Fibroblast of upper back skin (primary cell): Measurements from ENCODE around the gene MEGF6.
"Not testable (repeated sequence)": the region's sequence is repeated elsewhere in the genome, so short reads cannot be mapped to it uniquely, and the experiment has no call there.

Experiments used
- DNase-seq: peaks from one replicate; pipeline ENCODE4 v3.0.0-alpha.2; 2013

The MEGF6 gene

DNA sequence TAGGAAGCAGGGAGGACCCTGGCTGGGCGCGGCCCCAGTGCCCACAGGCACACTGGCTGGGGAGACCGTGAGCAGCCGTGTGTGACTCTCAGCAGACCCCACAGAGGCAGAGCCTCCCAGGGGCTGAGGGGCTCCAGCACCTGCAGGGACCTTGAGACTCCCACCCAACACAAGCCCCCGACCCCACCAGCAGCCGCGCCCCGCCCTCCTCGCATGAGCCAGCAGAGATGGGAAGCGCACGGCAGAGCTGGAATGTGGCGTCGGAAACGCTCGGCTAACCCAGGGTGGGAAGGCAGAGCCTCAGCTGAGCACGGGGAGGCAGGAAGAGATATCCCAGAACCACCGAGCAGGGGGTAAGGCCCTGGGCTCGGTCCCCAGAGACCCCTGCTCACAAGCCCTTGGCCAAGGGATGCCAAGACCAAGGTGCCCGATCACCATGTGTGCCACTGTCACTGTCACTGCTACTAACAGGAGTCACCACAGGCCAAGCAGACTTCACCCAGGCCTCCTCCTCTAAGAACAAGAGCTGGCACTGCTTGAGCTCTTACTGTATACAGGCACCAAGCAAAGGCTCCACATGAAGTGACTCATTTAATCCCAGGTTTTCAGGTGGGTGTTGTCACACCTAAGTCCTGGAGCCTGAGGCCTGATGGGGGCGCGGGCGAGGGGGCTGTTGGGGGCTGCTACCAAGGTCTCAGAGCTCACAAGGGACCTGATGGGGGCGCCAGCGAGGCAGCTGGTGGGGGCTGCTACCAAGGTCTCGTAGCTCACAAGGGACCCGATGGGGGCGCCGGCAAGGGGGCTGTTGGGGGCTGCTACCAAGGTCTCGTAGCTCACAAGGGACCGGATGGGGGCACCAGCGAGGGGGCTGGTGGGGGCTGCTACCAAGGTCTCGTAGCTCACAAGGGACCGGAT, 20.1 kb downstream of the MEGF6 start:
- DNase-seq: no peak

DNA sequence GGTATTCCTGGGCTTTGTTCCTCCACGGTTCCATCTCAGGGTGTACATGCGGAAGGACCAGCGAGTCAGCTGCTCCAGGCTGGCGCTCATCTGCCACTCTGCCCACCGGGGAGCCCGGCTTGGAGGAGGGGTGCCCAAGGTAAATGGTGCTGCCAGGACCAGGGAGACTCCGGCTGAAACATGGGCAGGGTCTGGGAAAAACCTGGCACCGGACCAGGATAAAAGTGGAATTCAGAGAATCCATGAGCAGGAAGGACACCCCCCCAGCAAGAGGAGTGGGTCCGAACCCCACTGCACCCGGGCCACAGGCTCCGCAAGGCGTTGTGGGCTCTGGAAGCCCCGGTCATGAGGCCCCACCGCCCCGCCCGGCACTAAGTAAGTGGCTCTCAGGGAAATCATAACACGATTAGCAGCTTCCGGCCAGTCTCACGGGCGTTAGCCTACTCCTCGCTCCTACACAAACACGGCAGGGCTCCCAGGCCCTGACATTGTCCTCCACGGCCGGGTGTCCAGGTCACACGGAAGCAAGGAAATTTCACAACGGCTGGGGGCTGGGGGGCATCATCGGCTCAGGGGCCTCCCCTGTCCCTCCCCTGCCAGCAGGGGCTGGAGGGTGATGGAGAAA, 21.1 kb downstream of the MEGF6 start:
- no peak for DNase-seq

DNA sequence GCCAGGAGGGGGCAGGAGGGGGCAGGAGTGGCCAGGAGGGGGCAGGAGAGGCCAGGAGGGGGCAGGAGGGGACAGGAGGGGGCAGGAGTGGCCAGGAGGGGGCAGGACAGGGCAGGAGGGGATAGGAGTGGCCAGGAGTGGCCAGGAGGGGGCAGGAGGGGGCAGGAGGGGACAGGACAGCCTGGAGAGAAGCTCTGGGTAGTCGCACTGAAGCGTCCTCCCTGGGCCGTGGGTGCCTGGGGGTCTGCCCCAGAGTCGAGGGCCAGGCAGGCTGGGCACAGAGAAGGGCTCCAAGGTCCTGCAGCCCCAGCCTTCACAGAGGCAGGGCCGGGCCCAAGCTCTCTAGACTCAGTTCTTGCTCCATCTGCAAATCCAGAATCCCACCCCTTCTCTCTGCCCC, 22.9 kb downstream of the MEGF6 start:
- no peak for DNase-seq

DNA sequence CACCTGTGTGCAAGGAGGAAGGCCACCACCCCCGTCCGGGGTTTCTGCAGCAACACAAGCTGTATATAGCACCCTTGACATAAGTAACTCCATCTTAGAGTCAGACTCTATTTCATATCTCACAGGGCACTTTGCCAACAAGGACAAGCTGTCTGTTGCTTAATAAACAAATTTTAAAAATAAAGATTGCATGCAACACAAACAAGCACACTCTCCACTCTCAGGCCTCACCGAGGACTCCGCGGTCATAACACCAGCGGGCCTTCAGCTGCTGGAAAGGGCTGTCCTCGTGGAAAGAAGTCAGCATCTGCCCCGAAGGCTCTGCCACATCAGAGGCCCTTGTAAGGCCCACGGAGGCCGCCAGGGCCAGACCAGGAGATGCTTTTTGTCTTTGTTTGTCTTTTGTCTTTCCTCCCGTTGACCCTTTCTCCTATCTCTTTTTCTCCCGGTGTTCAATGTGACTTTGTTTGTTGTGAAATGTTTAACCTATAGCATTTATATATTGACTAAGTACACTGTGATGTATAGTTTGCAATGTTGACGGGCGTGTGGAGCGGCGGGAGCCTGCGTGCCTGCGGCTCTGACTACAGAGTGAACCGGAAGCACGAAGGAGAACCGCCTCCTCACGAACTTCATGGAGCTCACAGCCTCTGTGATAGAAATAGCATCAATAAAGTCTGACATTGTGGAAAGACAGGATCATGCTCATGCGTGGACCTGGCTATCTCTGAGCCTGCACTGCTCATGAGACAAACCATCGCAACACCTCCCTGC, 24.1 kb downstream of the MEGF6 start:
- peak; percentile 2 for DNase-seq

DNA sequence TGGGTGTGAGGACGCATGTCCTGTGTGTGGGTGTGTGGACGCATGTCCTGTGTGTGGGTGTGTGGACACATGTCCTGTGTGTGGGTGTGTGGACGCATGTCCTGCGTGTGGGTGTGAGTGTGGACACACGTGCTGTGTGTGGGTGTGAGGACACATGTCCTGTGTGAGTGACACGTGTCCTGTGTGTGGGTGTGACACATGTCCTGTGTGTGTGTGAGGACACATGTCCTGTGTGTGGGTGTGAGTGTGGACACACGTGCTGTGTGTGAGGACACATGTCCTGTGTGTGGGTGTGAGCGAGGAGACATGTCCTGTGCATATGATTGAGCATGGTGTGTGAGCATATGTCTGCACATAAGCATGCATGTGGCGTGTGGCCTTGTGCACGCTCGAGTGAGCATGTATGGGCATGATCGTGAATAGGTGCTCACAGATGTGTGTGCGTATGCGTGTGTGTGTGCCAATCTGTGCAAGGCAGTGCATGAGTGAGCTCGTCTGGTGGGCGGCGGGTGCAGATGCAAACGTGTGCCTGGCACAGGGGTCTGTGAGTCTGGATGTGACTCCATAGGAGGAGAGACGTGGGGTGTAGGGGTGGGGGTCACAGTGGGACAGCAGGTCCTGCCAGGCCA, 25.3 kb downstream of the MEGF6 start:
- DNase-seq: no peak

DNA sequence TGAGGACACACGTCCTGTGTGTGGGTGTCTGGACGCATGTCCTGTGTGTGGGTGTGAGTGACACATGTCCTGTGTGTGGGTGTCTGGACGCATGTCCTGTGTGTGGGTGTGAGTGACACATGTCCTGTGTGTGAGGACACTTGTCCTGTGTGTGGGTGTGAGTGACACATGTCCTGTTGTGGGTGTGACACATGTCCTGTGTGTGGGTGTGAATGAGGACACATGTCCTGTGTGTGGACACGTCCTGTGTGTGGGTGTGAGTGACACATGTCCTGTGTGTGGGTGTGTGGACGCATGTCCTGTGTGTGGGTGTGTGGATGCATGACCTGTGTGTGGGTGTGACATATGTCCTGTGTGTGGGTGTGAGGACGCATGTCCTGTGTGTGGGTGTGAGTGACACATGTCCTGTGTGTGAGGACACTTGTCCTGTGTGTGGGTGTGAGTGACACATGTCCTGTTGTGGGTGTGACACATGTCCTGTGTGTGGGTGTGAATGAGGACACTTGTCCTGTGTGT, 25.9 kb downstream of the MEGF6 start:
- not testable (repeated sequence) for DNase-seq

DNA sequence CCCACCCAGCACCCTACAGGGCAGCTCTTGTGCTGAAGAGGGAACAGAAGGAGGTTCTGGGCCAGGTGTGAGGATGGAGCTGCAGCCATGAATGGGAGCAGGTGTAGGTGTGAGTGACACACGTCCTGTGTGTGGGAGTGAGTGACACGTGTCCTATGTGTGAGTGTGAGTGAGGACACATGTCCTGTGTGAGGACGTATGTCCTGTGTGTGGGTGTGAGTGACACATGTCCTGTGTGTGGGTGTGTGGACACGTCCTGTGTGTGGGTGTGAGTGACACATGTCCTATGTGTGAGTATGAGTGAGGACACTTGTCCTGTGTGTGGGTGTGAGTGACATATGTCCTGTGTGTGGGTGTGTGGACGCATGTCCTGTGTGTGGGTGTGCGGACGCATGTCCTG, 26.4 kb downstream of the MEGF6 start:
- DNase-seq: no peak

DNA sequence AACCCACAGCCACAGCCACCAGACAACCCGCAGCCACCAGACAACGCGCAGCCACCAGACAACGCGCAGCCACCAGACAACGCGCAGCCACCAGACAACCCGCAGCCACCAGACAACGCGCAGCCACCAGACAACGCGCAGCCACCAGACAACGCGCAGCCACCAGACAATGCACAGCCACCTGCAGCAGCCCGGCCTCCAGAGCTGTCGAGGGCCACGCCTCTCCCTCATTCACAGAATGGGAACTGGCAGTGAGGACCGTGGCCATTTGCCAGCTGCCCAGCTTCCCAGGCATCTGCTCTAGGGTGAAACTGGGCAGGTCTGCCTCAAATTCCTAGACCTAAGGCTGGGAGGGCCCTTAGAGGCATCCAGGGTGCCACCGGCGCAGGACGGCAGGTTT, 27.6 kb downstream of the MEGF6 start:
- DNase-seq: not testable (repeated sequence)

DNA sequence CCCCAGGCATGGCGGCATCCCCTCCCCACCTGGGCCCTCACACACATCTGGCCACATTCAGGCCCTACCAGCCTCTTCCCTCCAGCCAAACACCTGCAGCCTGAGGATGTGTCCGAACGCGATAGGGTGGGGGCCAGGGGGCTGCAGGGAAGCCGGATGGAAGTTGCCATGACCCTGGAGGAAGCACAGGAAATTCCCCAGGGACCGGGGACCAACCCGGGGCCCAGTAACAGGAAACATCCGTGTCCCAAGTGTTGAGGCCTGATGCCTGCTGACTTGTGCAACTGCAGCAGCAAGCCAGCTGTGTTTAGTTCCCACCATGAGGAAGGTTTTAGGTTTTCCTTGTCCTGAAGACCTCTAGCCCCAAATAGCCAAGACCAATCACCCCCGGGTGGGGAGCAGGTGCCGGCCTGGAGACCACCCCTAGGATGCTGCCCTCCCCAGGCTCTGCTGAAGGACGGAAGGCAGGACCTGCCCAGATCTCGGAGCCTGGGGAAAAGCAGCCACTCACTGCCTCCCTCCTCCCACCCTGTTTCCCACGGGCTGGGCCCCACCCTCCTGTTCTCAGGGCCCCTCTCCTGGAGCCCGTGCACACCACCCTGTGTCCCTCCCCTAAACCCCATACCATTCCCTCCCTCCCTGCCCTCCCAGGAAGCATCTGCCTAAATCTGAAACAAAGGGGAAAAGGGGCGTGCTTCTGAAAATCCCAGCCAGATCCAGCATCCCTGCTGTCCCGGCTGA, 29.8 kb downstream of the MEGF6 start:
- DNase-seq: no peak

DNA sequence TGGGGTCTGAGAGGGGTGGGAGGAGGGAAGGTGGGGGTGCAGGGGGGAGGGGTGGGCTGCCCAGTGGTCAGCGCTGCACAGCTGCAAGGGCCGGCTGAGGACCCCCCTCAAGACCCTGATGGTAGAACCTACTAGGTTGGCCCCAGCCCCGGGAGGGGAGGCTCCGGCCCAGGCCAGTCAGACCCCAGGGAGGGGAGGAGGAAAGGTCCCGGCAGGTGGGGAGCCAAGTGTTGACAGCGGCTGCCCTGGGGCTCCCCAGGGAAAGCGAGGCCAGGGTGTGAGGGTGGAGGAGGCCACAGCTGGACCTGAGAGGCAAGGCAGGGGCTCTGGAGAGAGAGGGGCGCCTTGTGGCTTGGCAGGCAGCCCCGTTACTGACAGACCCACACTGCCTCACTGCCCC, 31.1 kb downstream of the MEGF6 start:
- DNase-seq: no peak

DNA sequence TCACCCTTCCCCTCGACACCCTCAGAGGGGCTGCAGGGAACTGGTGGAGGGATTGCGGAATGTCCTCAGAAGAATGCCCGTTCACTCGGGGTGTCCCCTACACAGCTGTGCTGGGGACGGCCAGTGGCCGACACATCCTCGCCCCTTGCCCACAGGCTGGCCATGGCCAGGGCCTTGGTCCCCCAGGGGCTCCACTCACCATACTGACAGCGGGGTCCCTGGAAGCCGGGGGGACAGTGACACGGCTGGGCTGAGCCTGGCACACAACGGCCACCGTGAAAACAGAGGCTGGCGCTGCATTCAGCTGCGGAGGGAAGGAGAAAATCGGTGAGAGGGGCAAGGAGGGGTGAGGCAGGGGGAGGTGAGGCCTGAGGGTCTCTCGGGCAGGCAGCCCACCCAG, 31.7 kb downstream of the MEGF6 start:
- no peak for DNase-seq

DNA sequence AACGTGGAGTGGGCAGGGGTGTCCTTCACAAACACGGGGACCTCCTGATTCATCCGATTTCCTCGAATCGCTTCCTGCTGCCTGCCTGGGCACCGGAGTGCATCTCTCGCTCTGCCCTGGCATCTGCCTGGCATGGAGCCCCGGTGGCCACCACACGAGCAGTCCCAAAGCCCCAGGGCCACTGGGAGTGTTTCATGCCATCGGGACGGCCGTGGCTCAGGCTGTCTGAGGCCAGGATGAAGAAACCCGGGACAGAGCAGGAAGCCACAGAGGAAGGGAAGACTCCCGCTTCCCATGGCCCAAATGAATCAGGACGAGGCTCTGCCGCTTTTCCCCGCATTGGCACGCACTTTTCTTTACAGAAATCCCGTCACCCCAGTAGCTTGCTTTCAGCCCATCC, 32.4 kb downstream of the MEGF6 start:
- no peak for DNase-seq

DNA sequence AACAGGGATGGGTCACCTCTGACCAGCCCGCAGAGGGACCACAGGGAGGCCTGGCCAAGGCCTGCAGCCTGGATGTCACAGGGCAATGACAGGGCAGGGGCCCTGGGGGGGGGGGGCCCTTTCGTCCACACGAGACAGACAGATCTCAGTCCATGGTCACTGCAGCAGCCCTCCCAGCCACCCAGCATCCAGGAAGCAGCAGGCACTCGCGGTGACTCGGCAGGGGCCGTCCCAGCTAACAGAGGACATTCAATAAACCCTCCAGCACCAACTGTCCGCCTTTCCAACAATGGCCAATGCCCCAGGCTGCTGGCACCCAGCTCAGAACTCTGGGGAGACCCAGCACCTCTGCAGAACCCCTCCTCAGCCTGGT, 32.9 kb downstream of the MEGF6 start:
- DNase-seq: no peak

DNA sequence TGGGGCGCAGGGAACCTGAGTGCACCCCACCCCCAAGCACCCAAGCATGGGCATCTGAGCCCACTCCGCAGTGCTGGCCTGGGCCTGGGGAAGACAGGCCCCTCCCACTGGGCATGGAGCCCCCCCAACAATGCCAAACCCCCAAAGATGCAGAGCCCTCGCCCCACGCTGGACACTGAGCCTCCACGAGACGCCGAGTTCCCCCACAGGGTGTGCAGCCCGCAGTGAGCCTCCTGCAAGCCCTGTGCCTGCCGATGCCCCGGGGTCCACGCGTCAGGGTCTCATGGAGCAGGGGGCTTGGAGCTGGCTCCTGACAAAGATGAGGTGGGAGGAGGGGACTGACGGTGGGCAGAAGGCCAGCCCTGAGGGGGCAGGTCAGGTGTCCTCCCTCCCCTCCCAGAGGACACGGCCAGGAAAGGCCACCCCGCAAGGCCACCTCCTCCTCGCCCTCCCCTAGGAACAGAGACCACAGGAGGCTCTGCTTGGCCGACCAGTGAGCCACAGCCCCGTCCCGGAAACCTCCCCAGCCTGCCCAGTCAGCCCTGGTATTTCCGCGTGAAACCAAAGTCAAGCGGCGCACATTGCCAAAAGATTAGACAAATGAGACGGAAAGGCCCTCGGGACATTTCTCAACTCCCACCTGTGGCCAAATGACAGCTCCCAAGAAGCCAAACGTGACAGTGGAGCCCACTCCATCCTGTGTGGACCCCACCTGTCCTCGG, 33.4 kb downstream of the MEGF6 start:
- no peak for DNase-seq

DNA sequence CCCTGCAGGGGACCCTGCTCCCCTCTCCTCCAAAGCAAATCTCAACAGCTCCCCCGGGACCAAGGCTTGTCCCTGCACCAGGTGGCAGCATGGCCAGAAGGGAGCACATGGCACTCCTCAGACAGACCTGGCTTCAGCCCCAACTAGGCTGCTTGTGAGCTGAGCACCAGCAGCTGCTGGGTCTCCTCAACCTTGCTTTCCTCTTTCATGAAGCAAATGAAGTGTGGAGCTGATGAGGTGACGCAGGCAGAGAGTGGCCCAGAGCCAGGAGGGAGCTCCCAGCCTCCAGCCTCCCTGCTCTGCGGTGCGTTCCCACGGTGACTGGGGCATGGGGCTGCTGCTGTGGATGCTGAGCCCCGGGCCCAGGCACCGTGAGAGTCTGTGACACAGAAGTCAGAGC, 34.0 kb downstream of the MEGF6 start:
- DNase-seq: no peak

DNA sequence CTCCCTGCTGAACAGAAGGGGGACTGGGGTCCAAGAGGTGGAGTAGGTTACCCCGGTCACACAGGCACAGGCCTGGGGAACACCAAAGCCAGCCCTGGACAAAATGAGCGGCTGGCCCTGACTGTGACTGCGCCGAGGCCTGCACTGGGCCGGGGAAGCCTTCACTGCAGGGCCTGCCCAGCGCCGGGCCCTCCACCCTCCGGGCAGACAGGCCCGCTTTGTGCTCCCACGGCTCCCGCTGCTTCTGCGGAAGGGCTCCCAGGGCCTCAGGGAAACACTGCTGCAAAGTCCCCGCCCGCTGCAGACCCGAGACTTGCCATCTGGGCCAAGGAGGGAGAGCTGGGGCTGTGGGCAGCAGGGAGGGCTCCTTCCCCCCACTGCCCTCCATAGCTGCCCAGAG, 35.3 kb downstream of the MEGF6 start:
- DNase-seq: no peak

DNA sequence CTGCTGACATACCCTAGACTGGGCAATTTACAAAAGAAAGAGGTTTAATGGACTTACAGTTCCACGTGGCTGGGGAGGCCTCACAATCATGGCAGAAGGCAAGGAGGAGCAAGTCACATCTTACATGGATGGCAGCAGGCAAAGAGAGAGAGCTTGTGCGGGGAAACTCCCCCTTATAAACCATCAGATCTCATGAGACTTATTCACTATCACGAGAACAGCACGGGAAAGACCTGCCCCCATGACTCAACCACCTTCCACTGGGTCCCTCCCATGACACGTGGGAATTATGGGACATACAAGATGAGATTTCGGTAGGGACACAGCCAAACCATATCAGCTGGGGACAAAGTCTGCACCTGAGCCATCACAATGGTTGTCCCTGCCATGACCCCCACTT, 35.8 kb downstream of the MEGF6 start:
- not testable (repeated sequence) for DNase-seq

DNA sequence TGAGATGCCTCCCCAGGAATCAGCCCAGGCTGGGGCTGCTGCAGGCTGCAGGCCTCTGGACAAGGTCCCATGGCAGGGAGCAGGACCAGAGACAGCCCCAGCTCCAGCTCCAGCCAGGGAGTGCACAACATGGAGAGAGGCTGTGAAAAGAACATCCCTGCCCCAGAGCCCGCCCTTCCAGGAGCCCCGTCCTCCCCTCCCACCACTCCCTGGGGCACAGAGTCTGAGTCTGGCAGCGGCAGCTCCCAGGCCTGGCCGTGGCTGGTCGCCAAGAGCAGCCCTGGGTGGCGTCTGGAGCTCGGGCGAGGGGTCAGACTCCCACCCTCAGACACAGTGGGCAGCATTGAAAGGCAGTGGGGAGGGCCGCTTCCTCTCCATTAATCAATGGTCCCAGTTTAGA, 37.8 kb downstream of the MEGF6 start:
- no peak for DNase-seq

DNA sequence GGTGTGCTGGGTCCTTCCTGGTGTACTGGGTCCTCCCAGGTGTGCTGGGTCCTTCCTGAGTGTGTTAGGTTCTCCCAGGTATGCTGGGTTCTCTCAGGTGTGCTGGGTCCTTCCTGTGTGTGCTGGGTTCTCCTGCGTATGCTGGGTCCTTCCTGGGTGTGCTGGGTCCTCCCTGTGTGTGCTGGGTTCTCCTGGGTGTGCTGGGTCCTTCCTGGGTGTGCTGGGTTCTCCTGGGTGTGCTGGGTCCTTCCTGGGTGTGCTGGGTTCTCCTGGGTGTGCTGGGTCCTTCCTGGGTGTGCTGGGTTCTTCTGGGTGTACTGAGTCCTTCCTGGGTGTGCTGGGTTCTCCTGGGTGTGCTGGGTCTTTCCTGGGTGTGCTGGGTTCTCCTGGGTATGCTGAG, 38.7 kb downstream of the MEGF6 start:
- not testable (repeated sequence) for DNase-seq

DNA sequence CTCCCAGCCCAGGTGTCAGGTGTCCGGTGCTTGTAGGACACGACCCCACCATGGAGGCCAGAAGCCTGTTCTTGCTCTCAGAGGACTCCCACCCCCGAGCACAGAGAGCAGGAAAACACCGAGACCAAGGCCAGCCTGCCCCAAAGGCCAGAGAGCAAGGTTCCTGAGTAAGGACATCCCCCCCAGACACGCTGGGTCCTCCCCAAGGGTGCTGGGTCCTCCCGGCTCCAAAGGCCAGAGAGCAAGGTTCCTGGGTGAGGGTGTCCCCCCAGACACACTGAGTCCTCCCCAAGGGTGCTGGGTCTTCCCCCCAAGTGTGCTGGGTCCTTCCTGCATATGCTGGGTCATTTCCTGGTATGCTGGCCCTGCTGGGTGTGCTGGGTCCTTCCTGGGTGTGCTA, 40.0 kb downstream of the MEGF6 start:
- DNase-seq: no peak
